ENCODE data around the gene SEC16A. TPM values are rescaled to one million over a fixed set of nuclear protein-coding genes. Genes with fewer than 3 reads are reported as not detected.

SEC16A gene
- total RNA-seq, 1 donor from 2014 or later, result 94.5 TPM

DNA sequence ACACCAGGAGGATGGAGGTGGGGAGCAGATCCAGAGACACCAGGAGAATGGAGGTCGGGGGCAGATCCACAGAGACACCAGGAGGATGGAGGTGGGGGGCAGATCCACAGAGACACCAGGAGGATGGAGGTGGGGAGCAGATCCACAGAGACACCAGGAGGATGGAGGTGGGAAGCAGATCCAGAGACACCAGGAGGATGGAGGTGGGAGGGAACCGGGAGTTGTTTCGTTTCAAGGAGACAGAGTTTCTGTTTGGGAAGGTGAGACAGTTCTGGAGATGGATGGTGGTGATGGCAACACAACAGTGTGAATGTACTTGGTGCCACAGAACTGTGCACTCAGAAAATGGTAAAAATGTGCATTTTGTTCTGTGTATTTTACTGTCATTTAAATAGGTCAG, 34.2 kb downstream of the SEC16A start:
- Mint-ChIP-seq H3K9me3 (ENCODE audit: unreplicated experiment) (no peaks in the 10 kb centered on the region), H3K4me1 (ENCODE audit: low read depth, unreplicated experiment) (no peaks in the 10 kb centered on the region), H3K27me3 (ENCODE audit: low read depth, unreplicated experiment) (no peaks in the 10 kb centered on the region), H3K36me3 (ENCODE audit: low read depth, unreplicated experiment) (peaks cover 21% of the 10 kb centered on the region), H3K27ac (ENCODE audit: unreplicated experiment) (no peak overlapping the region), H3K4me3 (ENCODE audit: unreplicated experiment) (no peak overlapping the region)
- H2AFZ ChIP-seq (ENCODE audit: low read depth, low read length), result no peak overlapping the region
- peaks cover 43% of the 10 kb centered on the region for H3K36me3 ChIP-seq (ENCODE audit: insufficient read depth, low read length)
- no peaks in the 10 kb centered on the region for H3K4me1 ChIP-seq (ENCODE audit: insufficient read depth, low read length)
- H3K27ac ChIP-seq (ENCODE audit: low read depth, low read length), result no peak overlapping the region
- H3K27me3 ChIP-seq (ENCODE audit: insufficient read depth, low read length), result no peaks in the 10 kb centered on the region
- no peak overlapping the region for H3K9ac ChIP-seq (ENCODE audit: low read length)
- no peak overlapping the region for H3K4me3 ChIP-seq (ENCODE audit: insufficient read depth, low read depth, low read length)
- no peak for DNase-seq (ENCODE audit: low read depth)
- no peaks in the 10 kb centered on the region for H3K9me3 ChIP-seq (ENCODE audit: insufficient read depth, low read depth, low read length)
- FAIRE-seq, result no peak
- H3K4me2 ChIP-seq (ENCODE audit: low read length), result no peak overlapping the region
- peaks cover 71% of the 10 kb centered on the region for H4K20me1 ChIP-seq (ENCODE audit: insufficient read depth, low read length)
- no peak for TF ChIP-seq CTCF (IDR thresholded peaks at IDR 0.05; ENCODE audit: insufficient read depth, low read depth, low read length)
- no peak for TF ChIP-seq EZH2 (IDR thresholded peaks at IDR 0.05; ENCODE audit: insufficient read depth, low read length)
- peaks cover 7% of the 10 kb centered on the region for H3K79me2 ChIP-seq (ENCODE audit: insufficient read depth, low read length)

GRCh38 chr9:136447173-136447778, 35.6 kb downstream of the SEC16A start:
- no peak overlapping the region for H3K4me3 Mint-ChIP-seq (ENCODE audit: unreplicated experiment)
- no peaks in the 10 kb centered on the region for H3K4me1 Mint-ChIP-seq (ENCODE audit: low read depth, unreplicated experiment)
- Histone ChIP-seq H3K4me3 (ENCODE audit: insufficient read depth, low read depth, low read length) (no peak overlapping the region), H3K27ac (ENCODE audit: low read depth, low read length) (no peak overlapping the region), H3K79me2 (ENCODE audit: insufficient read depth, low read length) (peaks cover 7% of the 10 kb centered on the region), H3K9me3 (ENCODE audit: insufficient read depth, low read depth, low read length) (no peaks in the 10 kb centered on the region), H3K4me2 (ENCODE audit: low read length) (no peak overlapping the region), H4K20me1 (ENCODE audit: insufficient read depth, low read length) (peaks cover 74% of the 10 kb centered on the region), H3K27me3 (ENCODE audit: insufficient read depth, low read length) (no peaks in the 10 kb centered on the region), H3K4me1 (ENCODE audit: insufficient read depth, low read length) (peaks cover 6% of the 10 kb centered on the region), H3K36me3 (ENCODE audit: insufficient read depth, low read length) (peaks cover 51% of the 10 kb centered on the region), H2AFZ (ENCODE audit: low read depth, low read length) (no peak overlapping the region), H3K9ac (ENCODE audit: low read length) (no peak overlapping the region)
- TF ChIP-seq EZH2 (IDR thresholded peaks at IDR 0.05; ENCODE audit: insufficient read depth, low read length) (no peak), CTCF (IDR thresholded peaks at IDR 0.05; ENCODE audit: insufficient read depth, low read depth, low read length) (no peak)
- FAIRE-seq, result no peak
- peaks cover 15% of the 10 kb centered on the region for H3K36me3 Mint-ChIP-seq (ENCODE audit: low read depth, unreplicated experiment)
- H3K9me3 Mint-ChIP-seq (ENCODE audit: unreplicated experiment), result no peaks in the 10 kb centered on the region
- no peak for DNase-seq (ENCODE audit: low read depth)
- no peaks in the 10 kb centered on the region for H3K27me3 Mint-ChIP-seq (ENCODE audit: low read depth, unreplicated experiment)
- H3K27ac Mint-ChIP-seq (ENCODE audit: unreplicated experiment), result no peak overlapping the region

GRCh38 chr9:136445799-136446198, 37.0 kb downstream of the SEC16A start:
- H3K4me1 Mint-ChIP-seq (ENCODE audit: low read depth, unreplicated experiment), result peaks cover 7% of the 10 kb centered on the region

More at GRCh38 chr9:136445799-136446198, 37.0 kb downstream of the SEC16A start:
- Histone ChIP-seq H3K36me3 (ENCODE audit: insufficient read depth, low read length) (peaks cover 46% of the 10 kb centered on the region), H3K79me2 (ENCODE audit: insufficient read depth, low read length) (peaks cover 7% of the 10 kb centered on the region), H3K4me1 (ENCODE audit: insufficient read depth, low read length) (peaks cover 21% of the 10 kb centered on the region), H3K4me3 (ENCODE audit: insufficient read depth, low read depth, low read length) (no peak overlapping the region), H3K9me3 (ENCODE audit: insufficient read depth, low read depth, low read length) (no peaks in the 10 kb centered on the region), H2AFZ (ENCODE audit: low read depth, low read length) (no peak overlapping the region), H3K9ac (ENCODE audit: low read length) (no peak overlapping the region), H3K27ac (ENCODE audit: low read depth, low read length) (no peak overlapping the region), H3K4me2 (ENCODE audit: low read length) (no peak overlapping the region), H4K20me1 (ENCODE audit: insufficient read depth, low read length) (peaks cover 80% of the 10 kb centered on the region), H3K27me3 (ENCODE audit: insufficient read depth, low read length) (no peaks in the 10 kb centered on the region)
- no peak for FAIRE-seq
- H3K27me3 Mint-ChIP-seq (ENCODE audit: low read depth, unreplicated experiment), result no peaks in the 10 kb centered on the region
- peaks cover 15% of the 10 kb centered on the region for H3K36me3 Mint-ChIP-seq (ENCODE audit: low read depth, unreplicated experiment)
- H3K27ac Mint-ChIP-seq (ENCODE audit: unreplicated experiment), result no peak overlapping the region
- DNase-seq (ENCODE audit: low read depth), result no peak
- TF ChIP-seq CTCF (IDR thresholded peaks at IDR 0.05; ENCODE audit: insufficient read depth, low read depth, low read length), result no peak
- TF ChIP-seq EZH2 (IDR thresholded peaks at IDR 0.05; ENCODE audit: insufficient read depth, low read length), result no peak
- no peak overlapping the region for H3K4me3 Mint-ChIP-seq (ENCODE audit: unreplicated experiment)
- H3K9me3 Mint-ChIP-seq (ENCODE audit: unreplicated experiment), result no peaks in the 10 kb centered on the region
